Neural cell (in vitro differentiated cells): Measurements from ENCODE around the gene ALDH3A2. TPM values are rescaled to one million over a fixed set of nuclear protein-coding genes. Genes with fewer than 3 reads are reported as not detected.

Experiments used
- H2AFZ ChIP-seq: fragments of 200-600, 300-800 bp; sonication (generic), shearing (Covaris generic); 2 replicates; pipeline ENCODE4 v1.6.0; 2014; ENCODE audit warnings: low read depth, mild to moderate bottlenecking, antibody characterized with exemption, low read length, moderate library complexity
- H3F3A ChIP-seq: fragments of 200-600 bp; shearing (Covaris generic); 2 replicates; pipeline ENCODE4 v1.6.1; 2016; ENCODE audit warnings: mild to moderate bottlenecking, moderate library complexity, mixed read lengths, antibody characterized with exemption, low read length; ENCODE audit not compliant: insufficient read depth, poor library complexity, severe bottlenecking
- H3K27ac ChIP-seq: fragments of 200-600, 300-800 bp; sonication (generic), shearing (Covaris generic); 2 replicates; pipeline ENCODE4 v1.5.1; 2014; ENCODE audit warnings: mild to moderate bottlenecking, low read length, moderate library complexity
- H3K27me3 ChIP-seq: fragments of 300-800, 200-600 bp; sonication (generic), shearing (Covaris generic); 2 replicates; pipeline ENCODE4 v1.6.0; 2014; ENCODE audit warnings: mild to moderate bottlenecking, low read depth, low read length, moderate library complexity; ENCODE audit not compliant: insufficient read depth
- H3K36me3 ChIP-seq: fragments of 300-800, 200-600 bp; sonication (generic), shearing (Covaris generic); 2 replicates; pipeline ENCODE4 v1.5.1; 2014; ENCODE audit warnings: mild to moderate bottlenecking, antibody characterized with exemption, low read length, moderate library complexity; ENCODE audit not compliant: insufficient read depth
- H3K4me2 ChIP-seq: fragments of 300-800, 200-600 bp; sonication (generic), shearing (Covaris generic); 2 replicates; pipeline ENCODE4 v1.6.0; 2014; ENCODE audit warnings: mild to moderate bottlenecking, low read length
- H3K4me3 ChIP-seq: fragments of 300-800, 200-600 bp; sonication (generic), shearing (Covaris generic); 2 replicates; pipeline ENCODE4 v1.5.1; 2014; ENCODE audit warnings: mild to moderate bottlenecking, low read length, moderate library complexity
- H3K79me2 ChIP-seq: fragments of 200-600 bp; shearing (Covaris generic); replicated peaks from 2 replicates; pipeline ENCODE4 v1.6.0; 2014; ENCODE audit warnings: mild to moderate bottlenecking, low read length, moderate library complexity; ENCODE audit not compliant: insufficient read depth
- H3K9ac ChIP-seq: fragments of 300-800, 200-600 bp; sonication (generic), shearing (Covaris generic); 2 replicates; pipeline ENCODE4 v1.6.1; 2016; ENCODE audit warnings: mild to moderate bottlenecking, low read length, mixed read lengths
- H3K9me2 ChIP-seq: fragments of 200-600 bp; shearing (Covaris generic); 2 replicates; pipeline ENCODE4 v1.6.1; 2016; ENCODE audit warnings: mild to moderate bottlenecking, low read length, mixed read lengths; ENCODE audit not compliant: insufficient read depth
- H3K9me3 ChIP-seq: fragments of 200-600, 300-800 bp; sonication (generic), shearing (Covaris generic); 2 replicates; pipeline ENCODE4 v1.6.1; 2016; ENCODE audit warnings: mild to moderate bottlenecking, mixed run types, low read length, moderate library complexity, mixed read lengths
- H4K20me1 ChIP-seq: fragments of 200-600 bp; shearing (Covaris generic); 2 replicates; pipeline ENCODE4 v1.6.1; 2016; ENCODE audit warnings: mild to moderate bottlenecking, mixed run types; ENCODE audit not compliant: insufficient read depth
- EP300 ChIP-seq: fragments of 450-650 bp; conservative IDR thresholded peaks from 2 replicates; pipeline ENCODE4 v1.6.1; 2014; ENCODE audit warnings: antibody characterized with exemption, mild to moderate bottlenecking, moderate library complexity; ENCODE audit not compliant: poor library complexity, severe bottlenecking
- EZH2 ChIP-seq: fragments of 200-600, 300-800 bp; shearing (Covaris generic), sonication (generic); IDR thresholded peaks from 2 replicates; pipeline ENCODE4 v1.6.1; 2014; ENCODE audit warnings: antibody characterized with exemption, low read length, borderline replicate concordance, mild to moderate bottlenecking; ENCODE audit not compliant: insufficient read depth, poor library complexity, severe bottlenecking
- MXI1 ChIP-seq: fragments of 450-650 bp; conservative IDR thresholded peaks from 2 replicates; pipeline ENCODE4 v1.6.1; 2014; ENCODE audit warnings: antibody characterized with exemption, mild to moderate bottlenecking; ENCODE audit not compliant: poor library complexity, severe bottlenecking
- POLR2AphosphoS5 ChIP-seq: IDR thresholded peaks from 2 replicates; pipeline ENCODE4 v1.6.1; 2012
- RAD21 ChIP-seq: fragments of 450-650 bp; conservative IDR thresholded peaks from 2 replicates; pipeline ENCODE4 v1.6.1; 2014; ENCODE audit warnings: antibody characterized with exemption, mild to moderate bottlenecking, moderate library complexity
- SMC3 ChIP-seq: fragments of 450-650 bp; conservative IDR thresholded peaks from 2 replicates; pipeline ENCODE4 v1.6.1; 2014; ENCODE audit warnings: antibody characterized with exemption, mild to moderate bottlenecking, moderate library complexity; ENCODE audit not compliant: poor library complexity
- TAF1 ChIP-seq: IDR thresholded peaks from 2 replicates; pipeline ENCODE4 v1.6.1; 2012; ENCODE audit warnings: low read depth
- polyA plus RNA-seq: library from polyadenylated mRNA; depleted of rRNA; stranded (reverse); fragments of >200 nt; gene quantifications from 2 replicates; pipeline ENCODE4 v1.2.3, GENCODE V29; 2014
- TF ChIP-seq, protein P1 (sequence below): IDR thresholded peaks from 2 replicates; pipeline ENCODE4 v1.6.1; 2012; ENCODE audit warnings: borderline replicate concordance
- TF ChIP-seq, protein P2 (sequence below): fragments of 450-650 bp; IDR thresholded peaks from 2 replicates; pipeline ENCODE4 v1.5.1; 2014; ENCODE audit warnings: antibody characterized with exemption, mild to moderate bottlenecking, moderate library complexity; ENCODE audit not compliant: poor library complexity, severe bottlenecking

Gene ALDH3A2
- polyA plus RNA-seq, 1 donor from 2014 or later = 51.2 TPM

DNA sequence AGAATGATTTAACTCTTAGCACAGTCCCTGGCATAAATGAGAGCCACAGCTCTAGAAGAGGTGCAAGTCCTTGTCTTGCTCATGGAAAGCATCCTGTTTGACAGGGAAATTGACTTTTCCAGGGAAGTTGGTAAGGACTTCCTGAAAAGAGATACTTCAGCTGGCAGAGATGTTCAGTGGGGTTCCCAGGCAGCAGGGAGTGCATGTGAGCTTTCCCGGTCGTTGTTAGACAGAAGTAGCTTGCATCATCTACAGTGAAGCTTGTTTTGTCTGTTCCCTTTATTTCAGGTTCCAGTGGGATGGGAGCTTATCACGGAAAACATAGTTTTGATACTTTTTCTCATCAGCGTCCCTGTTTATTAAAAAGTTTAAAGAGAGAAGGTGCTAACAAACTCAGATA is 22.9 kb downstream of the ALDH3A2 start:
- H3K9me2 ChIP-seq = no peaks in the 10 kb centered on the region
- no peaks in the 10 kb centered on the region for H4K20me1 ChIP-seq
- no peak overlapping the region for H3K9ac ChIP-seq
- H3K4me3 ChIP-seq = no peak overlapping the region
- peaks cover 5% of the 10 kb centered on the region for H3K36me3 ChIP-seq
- no peaks in the 10 kb centered on the region for H3F3A ChIP-seq
- no peak for TF ChIP-seq POLR2AphosphoS5
- TF ChIP-seq MXI1 = no peak
- TF ChIP-seq EZH2 = no peak
- TF ChIP-seq, protein P1, sequence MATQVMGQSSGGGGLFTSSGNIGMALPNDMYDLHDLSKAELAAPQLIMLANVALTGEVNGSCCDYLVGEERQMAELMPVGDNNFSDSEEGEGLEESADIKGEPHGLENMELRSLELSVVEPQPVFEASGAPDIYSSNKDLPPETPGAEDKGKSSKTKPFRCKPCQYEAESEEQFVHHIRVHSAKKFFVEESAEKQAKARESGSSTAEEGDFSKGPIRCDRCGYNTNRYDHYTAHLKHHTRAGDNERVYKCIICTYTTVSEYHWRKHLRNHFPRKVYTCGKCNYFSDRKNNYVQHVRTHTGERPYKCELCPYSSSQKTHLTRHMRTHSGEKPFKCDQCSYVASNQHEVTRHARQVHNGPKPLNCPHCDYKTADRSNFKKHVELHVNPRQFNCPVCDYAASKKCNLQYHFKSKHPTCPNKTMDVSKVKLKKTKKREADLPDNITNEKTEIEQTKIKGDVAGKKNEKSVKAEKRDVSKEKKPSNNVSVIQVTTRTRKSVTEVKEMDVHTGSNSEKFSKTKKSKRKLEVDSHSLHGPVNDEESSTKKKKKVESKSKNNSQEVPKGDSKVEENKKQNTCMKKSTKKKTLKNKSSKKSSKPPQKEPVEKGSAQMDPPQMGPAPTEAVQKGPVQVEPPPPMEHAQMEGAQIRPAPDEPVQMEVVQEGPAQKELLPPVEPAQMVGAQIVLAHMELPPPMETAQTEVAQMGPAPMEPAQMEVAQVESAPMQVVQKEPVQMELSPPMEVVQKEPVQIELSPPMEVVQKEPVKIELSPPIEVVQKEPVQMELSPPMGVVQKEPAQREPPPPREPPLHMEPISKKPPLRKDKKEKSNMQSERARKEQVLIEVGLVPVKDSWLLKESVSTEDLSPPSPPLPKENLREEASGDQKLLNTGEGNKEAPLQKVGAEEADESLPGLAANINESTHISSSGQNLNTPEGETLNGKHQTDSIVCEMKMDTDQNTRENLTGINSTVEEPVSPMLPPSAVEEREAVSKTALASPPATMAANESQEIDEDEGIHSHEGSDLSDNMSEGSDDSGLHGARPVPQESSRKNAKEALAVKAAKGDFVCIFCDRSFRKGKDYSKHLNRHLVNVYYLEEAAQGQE = no peak
- H3K27me3 ChIP-seq = no peaks in the 10 kb centered on the region
- H3K79me2 ChIP-seq = no peaks in the 10 kb centered on the region
- no peak overlapping the region for H3K4me2 ChIP-seq
- H3K27ac ChIP-seq = no peak overlapping the region
- H3K9me3 ChIP-seq = no peaks in the 10 kb centered on the region
- H2AFZ ChIP-seq = no peak overlapping the region

DNA sequence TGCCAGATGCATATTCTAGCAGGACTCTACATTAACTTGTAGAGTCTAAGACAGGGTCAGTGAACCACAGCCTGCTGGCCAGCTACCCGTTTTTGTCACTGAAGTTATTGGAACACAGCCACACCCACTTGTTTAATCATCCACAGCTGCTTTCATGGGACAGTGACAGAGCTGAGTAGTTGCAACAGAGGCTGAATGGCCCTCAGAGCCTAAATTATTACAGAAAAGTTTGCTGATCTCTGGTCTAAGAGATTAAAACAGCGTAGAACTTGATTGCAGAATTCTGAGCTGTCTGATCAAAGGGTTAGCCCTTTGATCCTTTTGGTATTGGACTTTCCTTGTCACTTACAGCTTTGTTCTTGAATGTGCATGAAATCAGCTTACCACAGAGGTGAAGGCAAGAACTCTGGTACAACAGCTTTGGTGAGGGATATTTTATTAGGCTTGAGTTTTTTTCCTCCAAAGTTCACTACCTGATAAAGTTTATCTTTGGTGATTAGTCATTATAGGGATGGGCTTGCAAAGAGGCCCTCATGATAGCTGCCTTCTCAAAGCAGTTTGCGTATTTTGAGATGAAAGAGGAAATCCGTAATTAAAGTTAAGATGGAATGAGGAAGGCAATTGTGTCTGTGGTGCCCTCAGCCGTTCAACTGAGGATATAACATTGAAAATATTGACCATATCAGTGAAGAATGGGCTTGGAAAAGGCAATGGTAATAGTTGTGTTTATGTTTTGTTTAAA is 23.6 kb downstream of the ALDH3A2 start:
- Histone ChIP-seq H3F3A (no peaks in the 10 kb centered on the region), H3K79me2 (no peaks in the 10 kb centered on the region), H3K9me3 (no peaks in the 10 kb centered on the region), H3K9ac (no peak overlapping the region), H3K27ac (no peak overlapping the region), H3K4me3 (no peak overlapping the region), H3K36me3 (peaks cover 5% of the 10 kb centered on the region), H2AFZ (no peak overlapping the region), H4K20me1 (no peaks in the 10 kb centered on the region), H3K4me2 (no peak overlapping the region), H3K27me3 (no peaks in the 10 kb centered on the region), H3K9me2 (no peaks in the 10 kb centered on the region)
- TF ChIP-seq, protein P1 = no peak
- TF ChIP-seq EZH2 = no peak
- TF ChIP-seq MXI1 = no peak
- TF ChIP-seq TAF1 = no peak
- no peak for TF ChIP-seq SMC3
- TF ChIP-seq EP300 = no peak
- no peak for TF ChIP-seq RAD21
- no peak for TF ChIP-seq POLR2AphosphoS5
- TF ChIP-seq, protein P2, sequence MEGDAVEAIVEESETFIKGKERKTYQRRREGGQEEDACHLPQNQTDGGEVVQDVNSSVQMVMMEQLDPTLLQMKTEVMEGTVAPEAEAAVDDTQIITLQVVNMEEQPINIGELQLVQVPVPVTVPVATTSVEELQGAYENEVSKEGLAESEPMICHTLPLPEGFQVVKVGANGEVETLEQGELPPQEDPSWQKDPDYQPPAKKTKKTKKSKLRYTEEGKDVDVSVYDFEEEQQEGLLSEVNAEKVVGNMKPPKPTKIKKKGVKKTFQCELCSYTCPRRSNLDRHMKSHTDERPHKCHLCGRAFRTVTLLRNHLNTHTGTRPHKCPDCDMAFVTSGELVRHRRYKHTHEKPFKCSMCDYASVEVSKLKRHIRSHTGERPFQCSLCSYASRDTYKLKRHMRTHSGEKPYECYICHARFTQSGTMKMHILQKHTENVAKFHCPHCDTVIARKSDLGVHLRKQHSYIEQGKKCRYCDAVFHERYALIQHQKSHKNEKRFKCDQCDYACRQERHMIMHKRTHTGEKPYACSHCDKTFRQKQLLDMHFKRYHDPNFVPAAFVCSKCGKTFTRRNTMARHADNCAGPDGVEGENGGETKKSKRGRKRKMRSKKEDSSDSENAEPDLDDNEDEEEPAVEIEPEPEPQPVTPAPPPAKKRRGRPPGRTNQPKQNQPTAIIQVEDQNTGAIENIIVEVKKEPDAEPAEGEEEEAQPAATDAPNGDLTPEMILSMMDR = no peak
